Neural crest cell (in vitro differentiated cells): Measurements from ENCODE around the gene SPAG6. TPM values are rescaled to one million over a fixed set of nuclear protein-coding genes. Genes with fewer than 3 reads are reported as not detected.
"Not testable (repeated sequence)": the region's sequence is repeated elsewhere in the genome, so short reads cannot be mapped to it uniquely, and the experiment has no call there.

Source experiments
- DNase-seq: peaks from one replicate; pipeline ENCODE4 v3.0.0; 2021; ENCODE audit warnings: low read depth, mixed read lengths, low spot score
- H3K27ac Mint-ChIP-seq: one replicate; pipeline ENCODE4 v1.8.0; 2021; ENCODE audit warnings: mild to moderate bottlenecking, mixed read lengths; ENCODE audit not compliant: unreplicated experiment
- H3K27me3 Mint-ChIP-seq: 2 replicates; pipeline ENCODE4 v1.8.0; 2021; ENCODE audit warnings: low read depth, mild to moderate bottlenecking, mixed read lengths
- H3K36me3 Mint-ChIP-seq: 2 replicates; pipeline ENCODE4 v1.8.0; 2021; ENCODE audit warnings: low read depth, mild to moderate bottlenecking, mixed read lengths
- H3K4me1 Mint-ChIP-seq: 2 replicates; pipeline ENCODE4 v1.8.0; 2021; ENCODE audit warnings: mixed read lengths
- H3K4me3 Mint-ChIP-seq: one replicate; pipeline ENCODE4 v1.8.0; 2021; ENCODE audit warnings: mild to moderate bottlenecking, mixed read lengths
- H3K9me3 Mint-ChIP-seq: 2 replicates; pipeline ENCODE4 v1.8.0; 2021; ENCODE audit warnings: mixed read lengths
- total RNA-seq: library from RNA; stranded (reverse); gene quantifications from 2 replicates; pipeline ENCODE4 v1.2.1, GENCODE V29; 2021
- TF ChIP-seq, protein P1 (sequence below): fragments of 200-600 bp; sonication (generic); conservative IDR thresholded peaks from 2 replicates; pipeline ENCODE4 v1.5.0; 2021; ENCODE audit warnings: antibody characterized with exemption, mild to moderate bottlenecking

The SPAG6 gene
- total RNA-seq, 1 donor from 2014 or later, result 1.6 TPM

GRCh38 chr10:22356324-22356873 lies 11.1 kb downstream of the SPAG6 start:
- no peak for DNase-seq
- H3K4me1 Mint-ChIP-seq, result no peaks in the 10 kb centered on the region
- TF ChIP-seq, protein P1, sequence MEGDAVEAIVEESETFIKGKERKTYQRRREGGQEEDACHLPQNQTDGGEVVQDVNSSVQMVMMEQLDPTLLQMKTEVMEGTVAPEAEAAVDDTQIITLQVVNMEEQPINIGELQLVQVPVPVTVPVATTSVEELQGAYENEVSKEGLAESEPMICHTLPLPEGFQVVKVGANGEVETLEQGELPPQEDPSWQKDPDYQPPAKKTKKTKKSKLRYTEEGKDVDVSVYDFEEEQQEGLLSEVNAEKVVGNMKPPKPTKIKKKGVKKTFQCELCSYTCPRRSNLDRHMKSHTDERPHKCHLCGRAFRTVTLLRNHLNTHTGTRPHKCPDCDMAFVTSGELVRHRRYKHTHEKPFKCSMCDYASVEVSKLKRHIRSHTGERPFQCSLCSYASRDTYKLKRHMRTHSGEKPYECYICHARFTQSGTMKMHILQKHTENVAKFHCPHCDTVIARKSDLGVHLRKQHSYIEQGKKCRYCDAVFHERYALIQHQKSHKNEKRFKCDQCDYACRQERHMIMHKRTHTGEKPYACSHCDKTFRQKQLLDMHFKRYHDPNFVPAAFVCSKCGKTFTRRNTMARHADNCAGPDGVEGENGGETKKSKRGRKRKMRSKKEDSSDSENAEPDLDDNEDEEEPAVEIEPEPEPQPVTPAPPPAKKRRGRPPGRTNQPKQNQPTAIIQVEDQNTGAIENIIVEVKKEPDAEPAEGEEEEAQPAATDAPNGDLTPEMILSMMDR, result no peak
- no peaks in the 10 kb centered on the region for H3K9me3 Mint-ChIP-seq
- H3K27me3 Mint-ChIP-seq, result peaks cover 13% of the 10 kb centered on the region
- no peak overlapping the region for H3K27ac Mint-ChIP-seq
- no peak overlapping the region for H3K4me3 Mint-ChIP-seq
- H3K36me3 Mint-ChIP-seq, result no peaks in the 10 kb centered on the region

- H3K36me3 Mint-ChIP-seq, H3K27ac Mint-ChIP-seq, H3K4me3 Mint-ChIP-seq, DNase-seq, H3K4me1 Mint-ChIP-seq, H3K9me3 Mint-ChIP-seq: not testable (repeated sequence)
- H3K27me3 Mint-ChIP-seq, result peaks cover 13% of the 10 kb centered on the region
Measured at GRCh38 chr10:22357770-22358169, 12.5 kb downstream of the SPAG6 start.

DNA sequence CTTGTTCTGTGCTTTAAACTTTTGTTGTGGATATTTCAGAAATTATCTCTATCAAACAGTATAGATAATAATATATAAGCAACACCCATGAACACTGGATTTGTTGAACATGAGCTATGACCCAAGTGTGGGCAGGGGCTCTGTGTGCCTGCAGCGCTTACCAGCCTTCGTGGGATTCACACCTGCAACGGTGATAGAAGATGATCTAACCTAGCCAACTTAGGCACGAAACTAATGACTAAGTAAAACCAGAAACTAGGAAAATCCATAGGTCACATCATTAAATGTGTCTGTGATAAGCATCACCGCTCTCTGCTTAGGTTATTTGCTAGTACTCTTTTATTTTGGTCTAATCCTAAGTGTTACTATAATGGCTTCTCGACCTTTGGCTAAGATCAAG lies 18.0 kb downstream of the SPAG6 start:
- H3K27ac Mint-ChIP-seq, result no peak overlapping the region

DNA sequence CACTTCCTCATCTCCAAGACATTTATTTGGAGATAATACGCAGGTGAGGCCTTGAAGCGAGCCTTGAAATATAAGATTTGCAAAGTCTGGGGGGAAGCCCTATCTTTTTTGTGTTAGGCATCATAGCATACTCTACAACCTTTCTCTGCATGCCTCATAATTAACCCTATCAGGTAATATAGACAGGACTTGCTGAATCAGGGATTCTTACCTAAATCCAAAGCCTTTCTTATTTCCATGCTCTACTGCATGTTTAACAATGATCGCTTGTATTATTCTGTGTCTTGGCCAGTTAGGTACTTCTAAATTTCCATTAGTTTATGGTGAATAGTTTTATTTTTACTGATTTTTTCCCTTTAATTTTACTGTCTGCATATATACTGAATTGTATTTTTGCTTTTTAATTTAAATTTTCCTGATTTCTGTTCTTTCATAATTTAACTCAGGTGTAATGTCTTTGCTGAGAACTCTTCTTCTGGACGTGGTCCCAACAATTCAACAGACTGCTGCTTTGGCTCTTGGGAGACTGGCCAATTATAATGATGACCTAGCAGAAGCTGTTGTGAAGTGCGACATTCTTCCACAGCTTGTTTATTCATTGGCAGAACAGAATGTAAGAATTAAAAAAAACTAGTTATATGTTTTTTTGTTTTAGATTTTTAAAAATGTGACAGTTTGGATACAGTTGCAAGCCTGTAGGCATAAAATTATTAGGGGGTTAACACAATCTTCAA lies 19.3 kb downstream of the SPAG6 start:
- TF ChIP-seq, protein P1, result no peak
- H3K27ac Mint-ChIP-seq, result no peak overlapping the region

More for the DNA sequence above, 18.0 kb downstream of the SPAG6 start:
- no peaks in the 10 kb centered on the region for H3K36me3 Mint-ChIP-seq
- no peaks in the 10 kb centered on the region for H3K4me1 Mint-ChIP-seq
- DNase-seq, result no peak
- TF ChIP-seq, protein P1, result no peak
- no peaks in the 10 kb centered on the region for H3K27me3 Mint-ChIP-seq
- no peak overlapping the region for H3K4me3 Mint-ChIP-seq
- no peaks in the 10 kb centered on the region for H3K9me3 Mint-ChIP-seq

GRCh38 chr10:22365233-22365632 lies 19.9 kb downstream of the SPAG6 start:
- TF ChIP-seq, protein P1, result no peak
- no peak overlapping the region for H3K4me3 Mint-ChIP-seq
- H3K27me3 Mint-ChIP-seq, result no peaks in the 10 kb centered on the region
- H3K4me1 Mint-ChIP-seq, result no peaks in the 10 kb centered on the region
- H3K9me3 Mint-ChIP-seq, result no peaks in the 10 kb centered on the region
- no peak overlapping the region for H3K27ac Mint-ChIP-seq
- H3K36me3 Mint-ChIP-seq, result no peaks in the 10 kb centered on the region
- no peak for DNase-seq

More for the DNA sequence above, 19.3 kb downstream of the SPAG6 start:
- H3K4me1 Mint-ChIP-seq, result no peaks in the 10 kb centered on the region
- no peaks in the 10 kb centered on the region for H3K9me3 Mint-ChIP-seq
- H3K27me3 Mint-ChIP-seq, result no peaks in the 10 kb centered on the region
- no peaks in the 10 kb centered on the region for H3K36me3 Mint-ChIP-seq
- H3K4me3 Mint-ChIP-seq, result no peak overlapping the region
- no peak for DNase-seq
